Adrenal gland (tissue), 5 donors: Measurements from ENCODE around the gene JADE2.

Experiments used
- CTCF ChIP-seq, 6 experiments: fragments of 450-650 bp in 4 of 6; fragments of 200-600 bp in 2 of 6; sonication (generic) in 1 of 6; IDR thresholded peaks; 1 replicate in 5 of 6; 2 replicates in 1 of 6; pipeline versions ENCODE4 v1.5.1 to v1.8.0; 2016 to 2021; ENCODE audit warnings: antibody characterized with exemption in 6 of 6, mild to moderate bottlenecking in 2 of 6, moderate library complexity in 1 of 6
- POLR2A ChIP-seq, 2 donors: fragments of 450-650 bp; IDR thresholded peaks; one replicate each; pipeline ENCODE4 v1.6.1; 2017; ENCODE audit warnings: antibody characterized with exemption in 2 of 2, mild to moderate bottlenecking in 2 of 2, moderate library complexity in 1 of 2
- donor health status: DM: no; HTN: no; CAD: no.

- TF ChIP-seq CTCF (IDR thresholded peaks at IDR 0.05) (no peak), POLR2A (IDR thresholded peaks at IDR 0.05) (no peak)
These were observed 15.6 kb downstream of the JADE2 start for GRCh38 chr5:134540747-134541733.
